Naive thymus-derived CD4-positive, alpha-beta T cell (primary cell): Measurements from ENCODE around the gene SGCA. TPM values are rescaled to one million over a fixed set of nuclear protein-coding genes. Genes with fewer than 3 reads are reported as not detected.
A peak's percentile ranks its signal among the peaks of the same experiment; 100 is the strongest.

ENCODE experiments used
- ATAC-seq: fragments of 150-1000 bp; cut with Tn5 transposase; 2 replicates; pipeline ENCODE4 v1.10.0; 2021; ENCODE audit warnings: mild to moderate bottlenecking, moderate library complexity
- CTCF ChIA-PET: fragments of 350-600 bp; sonication (Branson Sonifier 250); formaldehyde crosslinking; loops from one replicate; lab custom pipeline; 2021; ENCODE audit warnings: antibody characterized with exemption; lab: Charles Lee
- POLR2A ChIA-PET: fragments of 350-600 bp; sonication (Branson Sonifier 250); formaldehyde crosslinking; loops from one replicate; lab custom pipeline; 2021; ENCODE audit warnings: antibody characterized with exemption, inconsistent platforms; lab: Charles Lee
- DNase-seq, 9 donors: peaks; one replicate each; pipeline versions ENCODE4 v3.0.0 to v3.0.0-alpha.2; 2020 to 2022; ENCODE audit warnings: mixed read lengths in 1 of 9
- H3K27ac ChIP-seq: one replicate; pipeline ENCODE4 v1.7.0; 2013; ENCODE audit warnings: mild to moderate bottlenecking, low read depth, low read length, moderate library complexity
- H3K27me3 ChIP-seq, 2 donors: one replicate each; pipeline ENCODE4 v1.7.0; 2013; ENCODE audit warnings: low read length in 2 of 2, mild to moderate bottlenecking in 2 of 2, moderate library complexity in 2 of 2; ENCODE audit not compliant: control insufficient read depth in 2 of 2, insufficient read depth in 2 of 2
- H3K36me3 ChIP-seq, 3 experiments: 1 replicate in 2 of 3; 2 replicates in 1 of 3; pipeline ENCODE4 v1.7.0; 2013; ENCODE audit warnings: low read length in 3 of 3, mild to moderate bottlenecking in 3 of 3, moderate library complexity in 1 of 3; ENCODE audit not compliant: insufficient read depth in 3 of 3, control insufficient read depth in 2 of 3
- H3K4me1 ChIP-seq, 2 donors: one replicate each; pipeline ENCODE4 v1.7.0; 2013; ENCODE audit warnings: low read length in 2 of 2, mild to moderate bottlenecking in 2 of 2, moderate library complexity in 1 of 2; ENCODE audit not compliant: control insufficient read depth in 2 of 2, insufficient read depth in 2 of 2
- H3K4me3 ChIP-seq: 2 replicates; pipeline ENCODE4 v1.7.0; 2013; ENCODE audit warnings: mild to moderate bottlenecking, low read length
- H3K9me3 ChIP-seq, 3 experiments: 1 replicate in 2 of 3; 2 replicates in 1 of 3; pipeline ENCODE4 v1.7.0; 2013; ENCODE audit warnings: low read length in 3 of 3; ENCODE audit not compliant: control insufficient read depth in 2 of 3
- H3K27ac Mint-ChIP-seq, 9 donors: one replicate each; pipeline ENCODE4 v1.8.0; 2020 to 2022; ENCODE audit warnings: mixed read lengths in 9 of 9, mild to moderate bottlenecking in 8 of 9, moderate library complexity in 5 of 9, inconsistent platforms in 2 of 9
- H3K27me3 Mint-ChIP-seq, 5 donors: one replicate each; pipeline ENCODE4 v1.8.0; 2021 to 2022; ENCODE audit warnings: mixed read lengths in 5 of 5, mild to moderate bottlenecking in 1 of 5
- H3K36me3 Mint-ChIP-seq, 5 donors: one replicate each; pipeline ENCODE4 v1.8.0; 2020 to 2022; ENCODE audit warnings: mixed read lengths in 5 of 5, mild to moderate bottlenecking in 3 of 5, inconsistent platforms in 1 of 5
- H3K4me1 Mint-ChIP-seq, 7 donors: one replicate each; pipeline ENCODE4 v1.8.0; 2020 to 2022; ENCODE audit warnings: mixed read lengths in 7 of 7, mild to moderate bottlenecking in 3 of 7, inconsistent platforms in 1 of 7
- H3K4me3 Mint-ChIP-seq, 10 donors: one replicate each; pipeline ENCODE4 v1.8.0; 2020 to 2022; ENCODE audit warnings: mild to moderate bottlenecking in 10 of 10, mixed read lengths in 10 of 10, moderate library complexity in 6 of 10, inconsistent platforms in 2 of 10
- H3K9me3 Mint-ChIP-seq, 11 donors: one replicate each; pipeline ENCODE4 v1.8.0; 2020 to 2022; ENCODE audit warnings: mixed read lengths in 11 of 11, mild to moderate bottlenecking in 4 of 11, inconsistent platforms in 1 of 11, moderate library complexity in 1 of 11
- intact Hi-C, 2 donors: fragments of 100-400 bp; cut with micrococcal nuclease; formaldehyde crosslinking; loops; one replicate each; pipeline ENCODE4 v1.15.1; 2023
- polyA plus RNA-seq, 2 donors: library from polyadenylated mRNA; unstranded; fragments of 300-500 nt; fragmentation: Illumina TruSeq; gene quantifications; one replicate each; pipeline ENCODE4 v1.2.3, GENCODE V29; 2021
- total RNA-seq, 6 experiments: library from RNA in 5 of 6; stranded (reverse) in 5 of 6; gene quantifications; 1 replicate in 5 of 6; 2 replicates in 1 of 6; pipeline ENCODE4 v1.2.3 and lab custom pipeline; 2021 to 2026

SGCA gene
- total and polyA plus RNA-seq, 7 experiments from 2014 or later: 0.69 TPM; not detected in 6

DNA sequence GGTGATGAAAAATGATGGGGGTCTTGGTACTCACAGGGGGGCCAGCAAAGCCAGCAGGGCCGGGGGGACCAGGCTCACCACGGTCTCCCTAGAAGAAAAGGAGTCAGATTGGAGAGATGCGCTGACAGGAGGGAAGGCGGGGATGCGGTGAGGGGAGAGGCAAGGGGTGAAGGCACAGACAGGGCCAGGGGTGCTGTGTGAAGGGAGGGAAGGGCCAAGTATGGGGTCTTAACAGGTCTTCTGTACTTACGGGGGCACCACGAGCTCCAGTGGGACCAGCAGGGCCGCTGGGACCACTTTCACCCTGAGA is 24.4 kb downstream of the SGCA start:
- H3K27ac ChIP-seq: no peak overlapping the region
- CTCF ChIA-PET: no interaction called here
- intact Hi-C loops: no loop called here

DNA sequence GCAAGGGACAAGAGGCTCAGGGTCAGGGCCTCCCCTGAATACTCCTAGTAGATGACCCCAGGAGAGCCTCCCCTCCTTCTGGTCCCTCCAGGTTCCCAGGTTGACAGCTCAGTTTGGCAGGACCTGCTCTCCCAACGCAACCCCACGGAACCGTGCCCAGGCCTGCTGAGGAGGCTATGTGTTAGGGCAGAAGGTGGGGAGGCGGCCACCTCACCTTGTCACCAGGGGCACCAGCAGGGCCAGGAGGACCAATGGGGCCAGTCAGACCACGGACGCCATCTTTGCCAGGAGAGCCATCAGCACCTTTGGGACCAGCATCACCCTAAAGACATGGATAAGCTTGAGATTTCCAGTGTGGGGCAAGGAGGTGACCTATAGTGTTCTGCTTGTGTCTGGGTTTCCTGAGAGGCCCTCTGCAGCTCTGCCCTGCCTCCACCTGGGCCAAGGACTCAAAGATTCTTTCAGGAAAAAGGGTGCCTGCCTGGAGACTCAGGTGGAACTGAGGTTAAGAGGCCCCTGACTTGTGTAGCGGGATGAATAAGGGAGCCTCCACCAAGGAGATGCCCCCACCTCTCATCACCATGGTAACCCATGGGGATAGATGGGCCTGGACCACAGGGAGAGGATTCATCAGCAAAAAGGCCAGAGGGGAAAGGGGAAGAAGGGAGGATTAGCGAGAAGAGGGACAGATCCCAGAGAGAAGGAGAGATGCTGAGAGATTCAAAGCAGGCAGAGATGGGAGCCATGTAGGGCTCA is 25.0 kb downstream of the SGCA start:
- peaks cover 0 to 2% (median 0%) of the 10 kb centered on the region in 5 donors for H3K27me3 Mint-ChIP-seq
- H3K36me3 Mint-ChIP-seq: no peaks in the 10 kb centered on the region
- CTCF ChIA-PET: interaction anchor here (1.2 kb wide), 1 partner anchor 16 kb away, joined by 3 read pairs; no protein-coding TSS in a partner anchor
- no peak overlapping the region for H3K4me3 Mint-ChIP-seq
- H3K27ac ChIP-seq: no peak overlapping the region
- no peak overlapping the region for H3K4me3 ChIP-seq
- H3K27me3 ChIP-seq: no peaks in the 10 kb centered on the region
- no peaks in the 10 kb centered on the region for H3K4me1 Mint-ChIP-seq
- no peak overlapping the region for H3K27ac Mint-ChIP-seq
- no peaks in the 10 kb centered on the region for H3K9me3 ChIP-seq
- peaks cover 0 to 1% (median 0%) of the 10 kb centered on the region in 11 donors for H3K9me3 Mint-ChIP-seq
- H3K36me3 ChIP-seq: no peaks in the 10 kb centered on the region
- DNase-seq: no peak
- intact Hi-C loops: no loop called here
- POLR2A ChIA-PET: no interaction called here
- ATAC-seq: no peak
- H3K4me1 ChIP-seq: no peaks in the 10 kb centered on the region

More for the DNA sequence above, 24.4 kb downstream of the SGCA start:
- Mint-ChIP-seq H3K36me3 (no peaks in the 10 kb centered on the region), H3K27me3 (no peaks in the 10 kb centered on the region), H3K27ac (no peak overlapping the region), H3K4me3 (no peak overlapping the region), H3K9me3 (no peaks in the 10 kb centered on the region), H3K4me1 (no peaks in the 10 kb centered on the region)
- H3K4me1 ChIP-seq: no peaks in the 10 kb centered on the region
- H3K27me3 ChIP-seq: no peaks in the 10 kb centered on the region
- no peak overlapping the region for H3K4me3 ChIP-seq
- ATAC-seq (no peak), DNase-seq (no peak)
- POLR2A ChIA-PET: no interaction called here
- H3K36me3 ChIP-seq: no peaks in the 10 kb centered on the region
- H3K9me3 ChIP-seq: no peaks in the 10 kb centered on the region

- no peak for DNase-seq
- Histone ChIP-seq H3K9me3 (no peaks in the 10 kb centered on the region), H3K27ac (no peak overlapping the region), H3K27me3 (no peaks in the 10 kb centered on the region), H3K36me3 (no peaks in the 10 kb centered on the region), H3K4me3 (no peak overlapping the region), H3K4me1 (no peaks in the 10 kb centered on the region)
- intact Hi-C loops: no loop called here
- Mint-ChIP-seq H3K9me3 (peaks cover 0 to 1% (median 0%) of the 10 kb centered on the region in 11 donors), H3K4me1 (no peaks in the 10 kb centered on the region), H3K36me3 (no peaks in the 10 kb centered on the region), H3K27ac (no peak overlapping the region), H3K4me3 (no peak overlapping the region), H3K27me3 (peaks cover 0 to 8% (median 0%) of the 10 kb centered on the region in 5 donors)
- CTCF ChIA-PET: interaction anchor here (1.2 kb wide), 1 partner anchor 17 kb away, joined by 3 read pairs; no protein-coding TSS in a partner anchor
- no peak for ATAC-seq
- POLR2A ChIA-PET: no interaction called here
Measured at GRCh38 chr17:50191359-50192143, 25.7 kb downstream of the SGCA start.

DNA sequence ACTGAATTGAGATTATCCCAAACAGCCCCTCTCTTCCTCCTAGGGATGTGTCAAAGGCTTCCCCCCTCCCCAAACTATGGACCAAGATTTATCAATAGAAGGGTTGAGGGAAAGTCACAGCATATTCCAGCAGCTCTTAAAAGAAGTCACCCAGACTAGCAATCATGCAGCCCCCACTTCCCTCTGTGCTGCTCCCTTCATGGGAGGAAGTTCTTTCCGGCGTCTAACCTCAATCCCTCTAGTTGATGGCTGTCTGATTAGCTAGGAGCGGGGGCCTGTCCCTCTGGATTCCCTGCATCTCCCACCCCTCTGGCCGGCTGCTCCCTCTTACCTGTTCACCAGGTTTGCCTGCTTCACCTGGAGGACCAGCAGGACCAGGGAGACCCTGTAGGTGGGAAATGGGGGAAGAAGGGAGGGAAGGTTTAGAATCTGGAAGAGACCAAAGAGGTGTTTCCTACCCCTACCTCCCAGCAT is 26.4 kb downstream of the SGCA start:
- H3K27me3 ChIP-seq: no peaks in the 10 kb centered on the region
- ChIA-PET CTCF (no interaction called here), POLR2A (no interaction called here)
- no peak overlapping the region for H3K4me3 ChIP-seq
- Mint-ChIP-seq H3K27ac (no peak overlapping the region), H3K4me1 (no peaks in the 10 kb centered on the region), H3K27me3 (peaks cover 0 to 11% (median 0%) of the 10 kb centered on the region in 5 donors), H3K36me3 (no peaks in the 10 kb centered on the region), H3K4me3 (no peak overlapping the region), H3K9me3 (peaks cover 0 to 1% (median 0%) of the 10 kb centered on the region in 11 donors)
- intact Hi-C loops: no loop called here
- ATAC-seq: no peak
- H3K36me3 ChIP-seq: no peaks in the 10 kb centered on the region
- no peak for DNase-seq
- H3K4me1 ChIP-seq: no peaks in the 10 kb centered on the region
- H3K27ac ChIP-seq: no peak overlapping the region
- no peaks in the 10 kb centered on the region for H3K9me3 ChIP-seq

- Histone ChIP-seq H3K36me3 (no peaks in the 10 kb centered on the region), H3K9me3 (no peaks in the 10 kb centered on the region), H3K27ac (no peak overlapping the region), H3K4me1 (no peaks in the 10 kb centered on the region), H3K27me3 (no peaks in the 10 kb centered on the region), H3K4me3 (no peak overlapping the region)
- ATAC-seq (no peak), DNase-seq (no peak)
- H3K27me3 Mint-ChIP-seq: peaks cover 0 to 16% (median 0%) of the 10 kb centered on the region in 5 donors
- H3K27ac Mint-ChIP-seq: peak overlapping the region in 1 of 9 donors; percentile 36
- no peaks in the 10 kb centered on the region for H3K36me3 Mint-ChIP-seq
- H3K4me3 Mint-ChIP-seq: no peak overlapping the region
- H3K9me3 Mint-ChIP-seq: peaks cover 0 to 1% (median 0%) of the 10 kb centered on the region in 11 donors
- no peaks in the 10 kb centered on the region for H3K4me1 Mint-ChIP-seq
- ChIA-PET CTCF (no interaction called here), POLR2A (no interaction called here)
- intact Hi-C loops: no loop called here
Measured at GRCh38 chr17:50192618-50193291, 26.9 kb downstream of the SGCA start.

- Mint-ChIP-seq H3K27me3 (peaks cover 7 to 26% (median 9%) of the 10 kb centered on the region in 5 donors), H3K4me1 (peaks cover 0 to 11% (median 9%) of the 10 kb centered on the region in 7 donors), H3K9me3 (peaks cover 0 to 1% (median 0%) of the 10 kb centered on the region in 11 donors), H3K36me3 (no peaks in the 10 kb centered on the region), H3K4me3 (no peak overlapping the region), H3K27ac (no peak overlapping the region)
- Histone ChIP-seq H3K4me3 (no peak overlapping the region), H3K27me3 (peaks cover 0 to 5% of the 10 kb centered on the region in 2 donors), H3K4me1 (no peaks in the 10 kb centered on the region), H3K9me3 (no peaks in the 10 kb centered on the region), H3K36me3 (no peaks in the 10 kb centered on the region), H3K27ac (no peak overlapping the region)
- intact Hi-C loops: no loop called here
- POLR2A ChIA-PET: no interaction called here
- DNase-seq (peak in 1 of 9 donors; percentile 5), ATAC-seq (no peak)
- CTCF ChIA-PET: no interaction called here
Measured at GRCh38 chr17:50194140-50194933, 28.5 kb downstream of the SGCA start.
